Measurements from ENCODE around the gene GOT1.

Gene GOT1

GRCh38 chr10:99430451-99431189 lies at the start of gene GOT1:
Gene GOT1, minus strand, starts transcription at chr10:99430624. Its CDS starts 59 bp downstream, at chr10:99430565.
- DNase-seq, result peak; percentile 93 to 98 (median 95)

- DNase-seq, result peak in 1 of 3 experiments; percentile 66
Measured at GRCh38 chr10:99470327-99470726, 39.9 kb upstream of the GOT1 start.

- DNase-seq, result no peak
Measured at GRCh38 chr10:99467236-99467999, 37.0 kb upstream of the GOT1 start.

- DNase-seq, result no peak
Measured at GRCh38 chr10:99466632-99467223, 36.3 kb upstream of the GOT1 start.

DNA sequence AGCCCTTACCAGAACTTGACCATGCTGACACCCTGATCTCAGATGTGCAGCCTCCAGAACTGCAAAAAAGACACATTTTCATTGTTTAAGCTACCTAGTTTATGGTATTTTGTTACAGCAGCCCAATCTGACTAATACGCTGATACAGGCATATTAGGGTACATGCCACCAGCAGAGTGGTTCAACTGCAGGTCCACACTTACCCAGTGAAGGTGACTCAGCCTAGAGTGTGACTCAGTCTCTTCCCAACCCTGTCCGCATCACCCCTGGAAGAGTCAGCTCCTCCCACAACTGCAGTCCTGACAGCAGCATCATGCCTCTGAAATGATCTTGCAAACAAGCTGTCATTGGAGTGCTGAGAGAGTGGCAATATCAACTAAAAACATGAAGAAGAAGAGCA lies 30.8 kb upstream of the GOT1 start:
- DNase-seq, result no peak

- no peak for DNase-seq
Measured at GRCh38 chr10:99460070-99460469, 29.6 kb upstream of the GOT1 start.

- no peak for DNase-seq
Measured at GRCh38 chr10:99459217-99459616, 28.8 kb upstream of the GOT1 start.

DNA sequence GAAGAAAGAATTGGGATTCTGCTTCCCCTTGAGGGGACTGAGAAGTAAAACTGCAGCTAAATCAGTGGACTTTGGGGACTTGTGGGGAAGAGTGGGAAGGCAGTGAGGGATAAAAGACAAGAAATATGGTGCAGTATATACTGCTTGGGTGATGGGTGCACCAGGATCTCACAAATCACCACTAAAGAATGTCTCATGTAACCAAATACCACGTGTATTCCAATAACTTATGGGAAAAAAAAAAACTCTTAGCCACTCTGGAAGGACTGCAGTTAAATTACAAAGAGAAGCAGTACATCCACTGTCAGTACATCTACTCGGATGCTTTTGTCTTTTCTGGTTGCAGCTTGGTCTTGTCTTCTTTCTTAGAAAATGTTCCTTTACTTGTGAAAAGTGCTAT lies 27.4 kb upstream of the GOT1 start:
- no peak for DNase-seq

DNA sequence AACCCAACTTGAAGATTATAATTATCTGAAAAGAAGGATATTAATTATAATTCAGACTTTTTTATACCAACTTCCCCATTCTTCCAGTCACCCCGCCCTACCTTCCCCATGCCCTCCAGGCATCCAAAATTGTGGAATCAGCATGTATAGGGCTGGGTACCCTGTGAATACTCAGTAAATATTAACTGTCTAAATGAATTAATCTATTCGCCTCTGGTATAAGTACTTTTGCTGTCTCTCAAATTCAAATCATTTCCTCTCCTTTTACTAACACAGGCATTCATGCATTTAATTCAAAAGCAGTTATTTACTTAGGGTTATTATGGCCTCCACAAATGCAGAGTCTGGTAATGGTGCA lies 26.5 kb upstream of the GOT1 start:
- DNase-seq, result peak in 2 of 3 experiments; percentile 3 to 12

- no peak for DNase-seq
Measured at GRCh38 chr10:99456207-99456930, 25.9 kb upstream of the GOT1 start.

GRCh38 chr10:99451981-99452380 lies 21.6 kb upstream of the GOT1 start:
- DNase-seq, result no peak

- no peak for DNase-seq
Measured at GRCh38 chr10:99451499-99451788, 21.0 kb upstream of the GOT1 start.

DNA sequence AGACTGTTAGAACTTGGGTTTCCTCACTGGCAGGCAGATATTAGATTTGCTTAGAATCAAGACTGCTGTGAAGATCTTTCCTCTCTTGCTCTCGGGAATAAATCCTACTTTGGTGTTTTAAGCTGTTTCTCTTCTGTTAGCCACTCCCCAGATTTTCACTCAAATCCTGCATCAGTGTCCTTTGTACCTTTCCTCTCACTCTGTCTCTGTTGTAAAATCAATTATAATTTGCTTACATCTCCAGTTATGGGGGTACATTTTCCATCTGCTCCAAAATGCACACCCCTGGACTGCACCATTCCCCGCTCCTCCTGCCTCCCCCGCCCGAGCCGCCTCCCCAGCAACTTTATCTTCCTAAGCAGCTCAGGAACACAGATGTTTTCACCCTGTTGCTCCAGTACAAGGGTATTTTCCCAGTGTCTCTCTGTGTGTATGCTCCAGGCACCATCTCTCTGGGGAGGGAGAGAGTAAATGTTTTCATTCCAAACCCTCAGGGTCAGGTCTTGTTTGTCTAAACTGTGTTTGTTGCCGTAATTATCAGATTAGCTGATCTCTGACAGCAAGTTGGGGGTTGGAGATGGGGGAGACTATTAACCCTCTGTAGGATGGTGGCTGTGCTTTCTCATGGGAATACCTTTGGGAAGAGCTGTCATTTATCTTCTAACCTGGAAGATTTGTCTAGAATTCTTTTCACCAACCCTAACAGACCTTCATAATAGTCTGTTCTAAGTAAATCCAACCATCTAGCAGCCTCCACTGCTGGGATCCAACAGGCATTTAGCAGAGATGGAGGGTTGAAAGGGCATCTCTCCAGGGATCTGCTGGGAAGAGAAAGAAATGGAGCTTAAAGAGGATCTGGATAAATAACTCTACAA lies 20.4 kb upstream of the GOT1 start:
- peak in 1 of 3 experiments; percentile 14 for DNase-seq

DNA sequence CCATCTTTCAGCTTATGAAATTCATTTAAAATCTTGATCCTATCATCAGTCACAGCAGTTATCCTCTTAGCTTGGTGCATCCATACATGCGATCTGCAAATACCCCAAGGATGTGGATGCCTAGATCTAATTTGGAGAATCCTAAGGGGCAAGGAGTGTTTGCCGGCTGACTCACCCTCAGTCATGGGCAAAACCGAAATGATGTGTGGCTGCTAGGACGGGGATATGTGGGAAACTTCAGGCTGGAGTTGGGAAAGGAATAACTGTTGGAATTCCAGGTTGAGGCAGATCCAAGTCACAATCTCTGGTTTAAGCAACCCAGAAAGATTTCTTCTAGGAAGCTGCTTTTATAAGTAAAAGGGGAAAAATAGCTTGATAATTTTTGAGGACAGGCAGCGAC lies 19.7 kb upstream of the GOT1 start:
- DNase-seq, result no peak

- peak in 1 of 3 experiments; percentile 26 for DNase-seq
Measured at GRCh38 chr10:99449023-99449422, 18.6 kb upstream of the GOT1 start.

GRCh38 chr10:99444383-99445045 lies 14.1 kb upstream of the GOT1 start:
- DNase-seq, result no peak

DNA sequence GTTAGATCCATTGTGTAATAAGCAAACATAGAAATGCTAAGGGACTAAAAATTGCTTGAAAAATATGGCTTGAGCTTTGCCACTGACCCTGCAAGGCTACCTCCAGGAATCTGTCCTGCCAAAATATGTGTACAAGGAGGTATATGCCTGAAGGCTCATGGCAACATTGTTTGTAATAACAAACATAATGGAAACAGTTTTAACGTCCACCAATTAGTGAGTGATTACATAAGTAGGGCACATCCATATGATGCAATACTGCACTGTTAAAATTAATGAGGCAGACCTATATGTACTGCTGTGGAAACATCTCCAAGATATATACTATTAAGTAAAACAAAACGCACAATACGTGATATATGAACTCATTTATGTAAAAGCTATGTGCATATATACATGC lies 13.1 kb upstream of the GOT1 start:
- DNase-seq, result no peak

DNA sequence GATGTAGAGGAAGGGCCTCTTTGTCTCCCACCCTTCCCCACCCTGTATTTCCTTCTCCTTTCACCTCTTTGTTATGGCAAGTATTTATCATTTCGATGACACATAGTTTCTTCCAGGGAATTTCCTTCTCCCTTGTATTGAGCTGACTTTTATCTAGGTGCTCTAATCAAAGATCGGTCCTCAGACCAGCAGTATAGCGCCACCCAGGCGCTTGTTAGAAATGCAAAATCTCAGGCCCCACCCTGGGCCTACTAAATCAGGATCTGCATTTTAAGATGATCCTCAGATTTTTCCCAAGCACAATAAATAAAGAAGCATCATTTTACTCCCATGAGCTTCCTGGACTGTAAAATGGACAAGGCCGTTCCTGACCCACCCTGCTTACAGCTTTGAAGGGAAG lies 12.0 kb upstream of the GOT1 start:
- no peak for DNase-seq

- no peak for DNase-seq
Measured at GRCh38 chr10:99438890-99439289, 8.5 kb upstream of the GOT1 start.

- DNase-seq, result peak in 2 of 3 experiments; percentile 63 to 71
Measured at GRCh38 chr10:99435986-99436638, 5.7 kb upstream of the GOT1 start.

DNA sequence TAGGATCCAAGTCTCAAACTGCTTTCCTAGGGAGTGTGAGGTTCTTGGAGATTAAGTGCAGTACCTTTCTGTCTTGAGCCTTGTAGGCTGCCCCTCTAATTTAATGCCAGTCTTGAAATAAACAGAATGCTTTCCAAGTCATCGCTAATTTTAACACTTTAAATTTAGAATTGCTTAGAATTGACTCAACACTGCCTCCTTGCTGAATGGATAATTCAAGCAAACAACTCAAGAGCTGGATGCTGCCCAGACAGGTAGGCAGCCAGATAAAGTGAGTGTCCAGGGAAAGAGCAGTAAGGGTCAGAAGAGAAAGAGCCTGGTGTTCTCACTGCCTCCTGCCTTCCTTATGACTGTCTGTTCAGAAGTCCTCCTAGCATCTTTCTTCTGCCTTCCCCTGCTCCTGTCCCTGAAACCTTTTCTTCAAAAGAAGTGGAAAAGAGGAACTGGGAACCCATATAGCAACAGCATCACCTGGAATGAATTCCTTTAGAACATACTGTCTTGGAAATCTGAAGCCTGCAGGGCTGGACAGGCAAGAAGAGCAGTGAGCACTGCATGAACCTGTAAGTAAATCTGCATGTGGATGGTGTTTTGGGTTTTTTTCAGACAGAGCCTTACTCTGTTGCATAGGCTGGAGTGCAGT lies 3.1 kb upstream of the GOT1 start:
- DNase-seq, result no peak
